A549 (cell line): ENCODE results near the gene MEF2D. TPM values are rescaled to one million over a fixed set of nuclear protein-coding genes. Genes with fewer than 3 reads are reported as not detected.

ENCODE experiments used
- ATAC-seq, 2 experiments: fragments of 200-7000 bp in 1 of 2; fragments of >200 bp in 1 of 2; cut with Nextera tagmentation in 1 of 2; cut with Tn5 transposase in 1 of 2; 3 replicates each; pipeline versions ENCODE4 v1.8.0 to v1.9.1; 2018 to 2020; ENCODE audit warnings: mild to moderate bottlenecking in 1 of 2, moderate library complexity in 1 of 2
- CTCF ChIA-PET: fragments of 300-600 bp; sonication (Branson Sonifier 250); formaldehyde crosslinking; extraction: SDS; loops from one replicate; lab custom pipeline; 2021; ENCODE audit warnings: antibody characterized with exemption, inconsistent platforms; lab: Yijun Ruan, JAX
- POLR2A ChIA-PET: fragments of 350-600 bp; formaldehyde crosslinking; extraction: SDS; loops from one replicate; lab custom pipeline; 2021; ENCODE audit warnings: antibody characterized with exemption, inconsistent platforms; lab: Yijun Ruan, JAX
- DNase-seq, 2 experiments: peaks; one replicate each; pipeline versions ENCODE4 v3.0.0 to v3.0.0-alpha.2; 2011 to 2016; ENCODE audit warnings: low read depth in 1 of 2, low spot score in 1 of 2
- FAIRE-seq: peaks from 2 replicates; lab custom pipeline; 2011; peaks lifted over from hg19 to GRCh38; lab: Jason Lieb, UNC
- H3K27ac ChIP-seq, 2 experiments: fragments of >200 bp; sonication (Bioruptor Twin); formaldehyde crosslinking; 3 replicates each; pipeline ENCODE4 v1.5.1; 2016 to 2017
- H3K4me1 ChIP-seq: fragments of >200 bp; sonication (Bioruptor Twin); formaldehyde crosslinking; 3 replicates; pipeline ENCODE4 v1.6.1; 2016
- H3K4me2 ChIP-seq: fragments of >200 bp; sonication (Bioruptor Twin); formaldehyde crosslinking; 3 replicates; pipeline ENCODE4 v1.6.1; 2016
- H3K4me3 ChIP-seq: fragments of >200 bp; sonication (Bioruptor Twin); formaldehyde crosslinking; 3 replicates; pipeline ENCODE4 v1.5.1; 2016
- H3K9me3 ChIP-seq: fragments of >200 bp; sonication (Bioruptor Twin); formaldehyde crosslinking; 3 replicates; pipeline ENCODE4 v1.6.1; 2016
- ATOH8 ChIP-seq: fragments of 250-450 bp; sonication (Bioruptor Pico); IDR thresholded peaks from 2 replicates; pipeline ENCODE4 v1.5.0; 2020; ENCODE audit warnings: low read depth, mild to moderate bottlenecking, moderate library complexity
- BCL3 ChIP-seq: fragments of >200 bp; sonication (Bioruptor Twin); formaldehyde crosslinking; IDR thresholded peaks from 3 replicates; pipeline ENCODE4 v1.6.1; 2016
- BHLHE40 ChIP-seq: IDR thresholded peaks from 2 replicates; pipeline ENCODE4 v1.6.1; 2012; ENCODE audit warnings: low read depth, low read length, inconsistent platforms
- CBX8 ChIP-seq: fragments of 200-600 bp; sonication (generic); IDR thresholded peaks from 2 replicates; pipeline ENCODE4 v1.6.1; 2016
- CHD2 ChIP-seq: fragments of 150-350 bp; IDR thresholded peaks from 2 replicates; pipeline ENCODE4 v1.6.1; 2014; ENCODE audit warnings: low read length; ENCODE audit not compliant: partially characterized antibody
- CHD4 ChIP-seq: fragments of 200-600 bp; sonication (generic); IDR thresholded peaks from 2 replicates; pipeline ENCODE4 v1.6.1; 2016; ENCODE audit warnings: antibody characterized with exemption, mild to moderate bottlenecking, borderline replicate concordance
- CTCF ChIP-seq: fragments of >200 bp; sonication (Bioruptor Twin); formaldehyde crosslinking; IDR thresholded peaks from 3 replicates; pipeline ENCODE4 v1.5.1; 2016
- EHMT2 ChIP-seq: fragments of 200-600 bp; sonication (generic); IDR thresholded peaks from 2 replicates; pipeline ENCODE4 v1.6.1; 2016; ENCODE audit warnings: antibody characterized with exemption, low read depth, mild to moderate bottlenecking, moderate library complexity
- FOSB ChIP-seq: fragments of 250-450 bp; sonication (Bioruptor Pico); IDR thresholded peaks from 2 replicates; pipeline ENCODE4 v1.5.0; 2020; ENCODE audit warnings: mild to moderate bottlenecking, moderate library complexity
- HES2 ChIP-seq: fragments of >200 bp; sonication (Bioruptor Twin); formaldehyde crosslinking; IDR thresholded peaks from 2 replicates; pipeline ENCODE4 v1.6.1; 2016
- HOXA7 ChIP-seq: fragments of 250-450 bp; sonication (Bioruptor Pico); IDR thresholded peaks from 2 replicates; pipeline ENCODE4 v1.5.0; 2020; ENCODE audit warnings: mild to moderate bottlenecking, moderate library complexity
- HOXB13 ChIP-seq: fragments of 250-450 bp; sonication (Bioruptor Pico); IDR thresholded peaks from 2 replicates; pipeline ENCODE4 v1.5.0; 2020; ENCODE audit warnings: low read depth, mild to moderate bottlenecking, moderate library complexity
- HOXB5 ChIP-seq: fragments of 250-450 bp; sonication (Bioruptor Pico); IDR thresholded peaks from 2 replicates; pipeline ENCODE4 v1.5.0; 2020; ENCODE audit warnings: mild to moderate bottlenecking, moderate library complexity
- KDM1A ChIP-seq: fragments of 200-600 bp; sonication (generic); IDR thresholded peaks from 2 replicates; pipeline ENCODE4 v1.6.1; 2016; ENCODE audit warnings: low read depth, mild to moderate bottlenecking
- MAX ChIP-seq: IDR thresholded peaks from 2 replicates; pipeline ENCODE4 v1.6.1; 2012
- MAZ ChIP-seq: fragments of 150-350 bp; IDR thresholded peaks from 2 replicates; pipeline ENCODE4 v1.6.1; 2014; ENCODE audit warnings: antibody characterized with exemption, low read depth, low read length, borderline replicate concordance
- NFE2L2 ChIP-seq: fragments of 150-350 bp; conservative IDR thresholded peaks from 2 replicates; pipeline ENCODE4 v1.6.1; 2014; ENCODE audit warnings: low read length
- NR3C1 ChIP-seq: fragments of >200 bp; sonication (Bioruptor Twin); formaldehyde crosslinking; IDR thresholded peaks from 3 replicates; pipeline ENCODE4 v1.6.1; 2017
- PBX3 ChIP-seq: IDR thresholded peaks from 2 replicates; pipeline ENCODE4 v1.6.1; 2012
- PHF8 ChIP-seq: fragments of 200-600 bp; sonication (generic); IDR thresholded peaks from 2 replicates; pipeline ENCODE4 v1.6.1; 2016; ENCODE audit warnings: low read depth, mild to moderate bottlenecking, antibody characterized with exemption, moderate library complexity, borderline replicate concordance
- RAD21 ChIP-seq, 2 experiments: fragments of >200 bp in 1 of 2; sonication (Bioruptor Twin) in 1 of 2; formaldehyde crosslinking in 1 of 2; IDR thresholded peaks in 1 of 2; conservative IDR thresholded peaks in 1 of 2; 2 replicates in 1 of 2; 3 replicates in 1 of 2; pipeline ENCODE4 v1.6.1; 2012 to 2018; ENCODE audit warnings: inconsistent platforms in 1 of 2
- RARB ChIP-seq: fragments of 250-450 bp; sonication (Bioruptor Pico); IDR thresholded peaks from 2 replicates; pipeline ENCODE4 v1.8.0; 2021; ENCODE audit warnings: mild to moderate bottlenecking, moderate library complexity
- RCOR1 ChIP-seq: fragments of 150-350 bp; IDR thresholded peaks from 2 replicates; pipeline ENCODE4 v1.6.1; 2014; ENCODE audit warnings: antibody characterized with exemption, low read length, low read depth
- SMC3 ChIP-seq: fragments of >200 bp; sonication (Bioruptor Twin); formaldehyde crosslinking; IDR thresholded peaks from 3 replicates; pipeline ENCODE4 v1.6.1; 2018; ENCODE audit warnings: inconsistent platforms
- SREBF2 ChIP-seq: fragments of 450-650 bp; IDR thresholded peaks from 2 replicates; pipeline ENCODE4 v1.6.1; 2014; ENCODE audit warnings: mild to moderate bottlenecking, moderate library complexity
- USF2 ChIP-seq: fragments of 450-650 bp; IDR thresholded peaks from 2 replicates; pipeline ENCODE4 v1.6.1; 2014; ENCODE audit warnings: antibody characterized with exemption
- ZFP36 ChIP-seq: fragments of 450-650 bp; IDR thresholded peaks from 2 replicates; pipeline ENCODE4 v1.6.1; 2014; ENCODE audit warnings: borderline replicate concordance; ENCODE audit not compliant: partially characterized antibody
- ZNF302 ChIP-seq: fragments of 250-450 bp; sonication (Bioruptor Pico); IDR thresholded peaks from 2 replicates; pipeline ENCODE4 v1.9.0; 2021; ENCODE audit warnings: inconsistent platforms, mild to moderate bottlenecking, moderate library complexity
- ZSCAN20 ChIP-seq: fragments of 250-450 bp; sonication (Bioruptor Pico); IDR thresholded peaks from 2 replicates; pipeline ENCODE4 v1.8.0; 2022; ENCODE audit warnings: mild to moderate bottlenecking, moderate library complexity
- WGBS: methylation state at CpG from one replicate; pipeline ENCODE4 v1.1.6; 2017; ENCODE audit errors: missing lambda C conversion rate; 5-methylcytosine and 5-hydroxymethylcytosine counted together
- polyA plus RNA-seq, 4 experiments: library from polyadenylated mRNA; depleted of rRNA in 3 of 4; stranded (reverse); fragments of >200 nt; fragmentation: RNase III in 1 of 4; extraction: RNeasy Plus Mini Kit Qiagen cat#74134 plus additional on column Dnase treatment in 1 of 4; gene quantifications; 2 replicates in 3 of 4; 3 replicates in 1 of 4; pipeline ENCODE4 v1.2.3, GENCODE V29; 2011 to 2017
- TF ChIP-seq, protein P1 (sequence below): fragments of 250-450 bp; sonication (Bioruptor Pico); IDR thresholded peaks from 2 replicates; pipeline ENCODE4 v1.5.0; 2021; ENCODE audit warnings: mild to moderate bottlenecking, moderate library complexity, borderline replicate concordance

MEF2D gene
- polyA plus RNA-seq, 2 of the 4 experiments (the other 2 are of a cell fraction): 16.8 to 23.4 TPM

DNA sequence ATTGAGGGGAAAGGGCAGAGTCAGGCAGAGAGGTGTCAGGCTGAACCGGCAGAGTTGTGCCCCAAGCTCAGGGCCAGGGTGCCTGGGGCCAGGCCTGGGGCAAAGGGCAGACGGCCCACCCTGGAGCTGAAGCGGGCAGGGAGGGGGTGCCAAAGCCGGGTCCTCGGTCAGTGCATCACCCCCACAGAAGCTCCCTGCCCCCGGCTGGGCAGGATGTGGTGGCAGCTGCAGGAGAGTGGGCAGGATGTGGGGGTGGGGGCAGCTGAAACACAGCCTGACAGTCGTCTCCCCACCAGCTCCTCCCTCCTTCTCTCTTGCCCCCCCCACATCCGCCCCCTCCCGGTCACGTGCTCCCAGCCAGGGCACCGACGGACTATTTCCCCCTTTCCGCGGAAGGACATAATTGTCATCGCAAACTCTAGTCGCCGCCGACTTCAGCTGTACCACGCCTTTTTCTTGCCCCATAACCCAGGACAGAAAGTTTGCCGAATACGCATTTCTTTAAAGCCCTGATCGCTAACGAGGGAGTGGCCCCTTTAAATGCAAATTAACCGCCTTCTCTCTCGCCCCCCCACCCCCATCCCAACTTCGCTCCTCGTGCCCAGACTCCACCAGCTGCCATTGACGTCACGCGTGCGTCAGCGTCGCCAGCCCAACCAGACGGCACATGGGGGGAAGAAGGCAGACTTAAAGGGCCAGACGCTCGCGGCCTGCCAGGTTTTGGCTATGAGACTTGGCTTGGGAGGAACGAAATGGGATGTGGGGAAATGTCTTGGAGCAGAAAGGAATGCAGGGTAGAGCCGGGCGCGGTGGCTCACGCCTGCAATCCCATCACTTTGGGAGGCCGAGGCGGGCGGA is 4.5 kb upstream of the MEF2D start:
- peak overlapping the region; percentile 98 to 100 for H3K27ac ChIP-seq
- H3K4me3 ChIP-seq: peak overlapping the region; percentile 16; the same call in 1 of the 3 replicates
- CTCF ChIA-PET: interaction anchor here (0.8 to 31.7 kb wide), 6 partner anchors 29 to 122 kb away, joined by 3 to 474 read pairs (median 6); no protein-coding TSS in a partner anchor
- ATAC-seq (peak; percentile 37 to 53), DNase-seq (peak; percentile 92 to 100), FAIRE-seq (no peak)
- peaks cover 64% of the 10 kb centered on the region for H3K4me1 ChIP-seq
- WGBS: 2% methylated on average over 31 of the region's 45 CpGs
- POLR2A ChIA-PET: interaction anchor here (0.6 to 8.6 kb wide), 9 partner anchors 8 to 292 kb away, joined by 3 to 130 read pairs (median 5); partner anchors contain the start of genes NAXE and PMF1
- H3K4me2 ChIP-seq: peak overlapping the region; percentile 69
- no peaks in the 10 kb centered on the region for H3K9me3 ChIP-seq
- TF ChIP-seq CTCF (no peak), HOXB13 (peak; percentile 39; the same call in 1 of the 2 replicates), NFE2L2 (no peak), RAD21 (conservative IDR thresholded peaks at IDR 0.05 in 1 of 2, IDR thresholded peaks at IDR 0.05 in 1 of 2) (peak in 1 of 2 experiments; percentile 41; a peak in 2 of 5 replicates), ATOH8 (CRISPR knock-in tag) (peak; percentile 92), USF2 (peak; percentile 84), CBX8 (no peak), BHLHE40 (peak; percentile 86), ZFP36 (no peak), ZNF302 (CRISPR knock-in tag) (0 out of 2 replicates have a peak, but pooled peaks have one; percentile 60), PBX3 (peak; percentile 90), SREBF2 (no peak), ZSCAN20 (peak; percentile 87), CHD4 (no peak), MAX (peak; percentile 99), HOXA7 (CRISPR knock-in tag) (peak; percentile 82), HOXB5 (CRISPR knock-in tag) (peak; percentile 91), NR3C1 (no peak), EHMT2 (no peak), FOSB (CRISPR knock-in tag) (0 out of 2 replicates have a peak, but pooled peaks have one; percentile 54), PHF8 (no peak), CHD2 (peak; percentile 65), KDM1A (no peak), RCOR1 (0 out of 2 replicates have a peak, but pooled peaks have one; percentile 57), BCL3 (peak; percentile 55; the same call in 1 of the 3 replicates), MAZ (peak; percentile 97; the same call in 1 of the 2 replicates), SMC3 (peak; percentile 42; the same call in 2 of the 3 replicates), HES2 (no peak), RARB (CRISPR knock-in tag) (peak; percentile 79)
- TF ChIP-seq, protein P1, sequence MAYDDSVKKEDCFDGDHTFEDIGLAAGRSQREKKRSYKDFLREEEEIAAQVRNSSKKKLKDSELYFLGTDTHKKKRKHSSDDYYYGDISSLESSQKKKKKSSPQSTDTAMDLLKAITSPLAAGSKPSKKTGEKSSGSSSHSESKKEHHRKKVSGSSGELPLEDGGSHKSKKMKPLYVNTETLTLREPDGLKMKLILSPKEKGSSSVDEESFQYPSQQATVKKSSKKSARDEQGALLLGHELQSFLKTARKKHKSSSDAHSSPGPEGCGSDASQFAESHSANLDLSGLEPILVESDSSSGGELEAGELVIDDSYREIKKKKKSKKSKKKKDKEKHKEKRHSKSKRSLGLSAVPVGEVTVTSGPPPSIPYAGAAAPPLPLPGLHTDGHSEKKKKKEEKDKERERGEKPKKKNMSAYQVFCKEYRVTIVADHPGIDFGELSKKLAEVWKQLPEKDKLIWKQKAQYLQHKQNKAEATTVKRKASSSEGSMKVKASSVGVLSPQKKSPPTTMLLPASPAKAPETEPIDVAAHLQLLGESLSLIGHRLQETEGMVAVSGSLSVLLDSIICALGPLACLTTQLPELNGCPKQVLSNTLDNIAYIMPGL (CRISPR knock-in tag): no peak
